ENCODE results near the gene CFAP43. TPM values are rescaled to one million over a fixed set of nuclear protein-coding genes. Genes with fewer than 3 reads are reported as not detected.
A peak's percentile ranks its signal among the peaks of the same experiment; 100 is the strongest.
"Not testable (repeated sequence)": the region's sequence is repeated elsewhere in the genome, so short reads cannot be mapped to it uniquely, and the experiment has no call there.

CFAP43 gene
- total and polyA plus RNA-seq, 4 donors: 0.10 to 0.33 (median 0.15) TPM

GRCh38 chr10:104251443-104251842 lies 19.3 kb upstream of the CFAP43 start (continued):
- TF ChIP-seq, protein P1, sequence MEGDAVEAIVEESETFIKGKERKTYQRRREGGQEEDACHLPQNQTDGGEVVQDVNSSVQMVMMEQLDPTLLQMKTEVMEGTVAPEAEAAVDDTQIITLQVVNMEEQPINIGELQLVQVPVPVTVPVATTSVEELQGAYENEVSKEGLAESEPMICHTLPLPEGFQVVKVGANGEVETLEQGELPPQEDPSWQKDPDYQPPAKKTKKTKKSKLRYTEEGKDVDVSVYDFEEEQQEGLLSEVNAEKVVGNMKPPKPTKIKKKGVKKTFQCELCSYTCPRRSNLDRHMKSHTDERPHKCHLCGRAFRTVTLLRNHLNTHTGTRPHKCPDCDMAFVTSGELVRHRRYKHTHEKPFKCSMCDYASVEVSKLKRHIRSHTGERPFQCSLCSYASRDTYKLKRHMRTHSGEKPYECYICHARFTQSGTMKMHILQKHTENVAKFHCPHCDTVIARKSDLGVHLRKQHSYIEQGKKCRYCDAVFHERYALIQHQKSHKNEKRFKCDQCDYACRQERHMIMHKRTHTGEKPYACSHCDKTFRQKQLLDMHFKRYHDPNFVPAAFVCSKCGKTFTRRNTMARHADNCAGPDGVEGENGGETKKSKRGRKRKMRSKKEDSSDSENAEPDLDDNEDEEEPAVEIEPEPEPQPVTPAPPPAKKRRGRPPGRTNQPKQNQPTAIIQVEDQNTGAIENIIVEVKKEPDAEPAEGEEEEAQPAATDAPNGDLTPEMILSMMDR (IDR thresholded peaks at IDR 0.05; ENCODE audit: low read depth, low read length, missing input control): no peak
- TF ChIP-seq YY1 (IDR thresholded peaks at IDR 0.05) (no peak), RAD21 (IDR thresholded peaks at IDR 0.05) (no peak), EGR1 (IDR thresholded peaks at IDR 0.05; ENCODE audit: low read depth in 2 of 2) (no peak), RXRA (IDR thresholded peaks at IDR 0.05) (no peak), FOXA2 (IDR thresholded peaks at IDR 0.05) (no peak), NR2F2 (IDR thresholded peaks at IDR 0.05) (no peak)
- TF ChIP-seq, protein P2, sequence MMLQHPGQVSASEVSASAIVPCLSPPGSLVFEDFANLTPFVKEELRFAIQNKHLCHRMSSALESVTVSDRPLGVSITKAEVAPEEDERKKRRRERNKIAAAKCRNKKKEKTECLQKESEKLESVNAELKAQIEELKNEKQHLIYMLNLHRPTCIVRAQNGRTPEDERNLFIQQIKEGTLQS (IDR thresholded peaks at IDR 0.05): no peak

- H3K9me3 ChIP-seq (ENCODE audit: control insufficient read depth in 4 of 4, low read length in 3 of 4): no peaks in the 10 kb centered on the region
These were observed 18.2 kb upstream of the CFAP43 start for GRCh38 chr10:104250371-104250770.

GRCh38 chr10:104248931-104249330 lies 16.8 kb upstream of the CFAP43 start:
- not testable (repeated sequence) for H3K9ac ChIP-seq (ENCODE audit: low read depth in 1 of 2, low read length in 2 of 2); H3K9me3 ChIP-seq (ENCODE audit: control insufficient read depth in 4 of 4, low read length in 3 of 4); H3K4me3 ChIP-seq (ENCODE audit: low read depth in 1 of 3, low read length in 3 of 3); H3K27me3 ChIP-seq (ENCODE audit: control insufficient read depth in 4 of 4, insufficient read depth in 4 of 4, low read length in 3 of 4); H3K27ac ChIP-seq (ENCODE audit: low read depth in 1 of 2, low read length in 2 of 2); DNase-seq (ENCODE audit: low spot score); H3K36me3 ChIP-seq (ENCODE audit: control insufficient read depth in 4 of 4, insufficient read depth in 3 of 4, low read depth in 1 of 4, low read length in 3 of 4)
- peaks cover 0 to 26% (median 15%) of the 10 kb centered on the region in 4 donors for H3K4me1 ChIP-seq (ENCODE audit: control insufficient read depth in 4 of 4, insufficient read depth in 4 of 4, low read length in 3 of 4)
- 94% methylated on average over 11 of the region's 11 CpGs for WGBS

More at GRCh38 chr10:104250371-104250770, 18.2 kb upstream of the CFAP43 start:
- Histone ChIP-seq H3K4me3 (ENCODE audit: low read depth in 1 of 3, low read length in 3 of 3) (no peak overlapping the region), H3K27ac (ENCODE audit: low read depth in 1 of 2, low read length in 2 of 2) (no peak overlapping the region), H3K36me3 (ENCODE audit: control insufficient read depth in 4 of 4, insufficient read depth in 3 of 4, low read depth in 1 of 4, low read length in 3 of 4) (no peaks in the 10 kb centered on the region), H3K9ac (ENCODE audit: low read depth in 1 of 2, low read length in 2 of 2) (no peak overlapping the region), H3K27me3 (ENCODE audit: control insufficient read depth in 4 of 4, insufficient read depth in 4 of 4, low read length in 3 of 4) (no peaks in the 10 kb centered on the region), H3K4me1 (ENCODE audit: control insufficient read depth in 4 of 4, insufficient read depth in 4 of 4, low read length in 3 of 4) (peaks cover 4 to 31% (median 19%) of the 10 kb centered on the region in 4 donors)
- no peak for TF ChIP-seq HNF4G (IDR thresholded peaks at IDR 0.05)
- peak in 1 of 2 donors; percentile 29 for TF ChIP-seq HNF4A (conservative IDR thresholded peaks at IDR 0.05)
- WGBS: 24% methylated on average over 1 of the region's 1 CpG
- no peak for DNase-seq (ENCODE audit: low spot score)

DNA sequence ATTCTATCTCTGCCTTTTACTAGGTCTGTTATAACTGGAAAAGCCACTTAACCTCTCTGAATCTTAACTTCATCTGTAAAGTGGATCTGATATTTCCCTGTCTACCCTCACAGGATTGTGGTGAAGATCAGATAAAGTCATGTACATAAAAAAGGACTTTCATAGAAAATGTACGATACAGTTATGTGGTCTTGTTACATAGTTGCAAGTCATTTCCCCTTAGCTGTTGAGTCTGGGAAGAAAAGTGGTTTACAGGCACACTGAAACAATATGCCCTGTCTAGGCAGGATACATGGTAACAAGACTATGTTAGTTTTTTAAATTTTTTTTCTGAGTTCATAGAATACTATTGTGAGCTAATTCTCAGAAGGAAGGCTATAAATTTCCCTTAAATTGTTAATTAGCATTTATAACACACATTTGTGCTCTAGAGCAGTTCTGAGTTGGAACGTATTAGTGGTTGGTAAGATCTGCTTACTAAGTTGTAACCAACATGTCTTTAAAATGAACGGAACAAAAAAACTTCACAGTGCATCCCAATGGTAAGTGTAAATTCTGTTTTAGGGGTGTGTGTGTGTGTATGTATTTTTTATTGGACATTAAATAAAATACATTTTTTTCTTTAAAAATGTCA lies 15.5 kb upstream of the CFAP43 start:
- H3K4me1 ChIP-seq (ENCODE audit: control insufficient read depth in 4 of 4, insufficient read depth in 4 of 4, low read length in 3 of 4): peaks cover 0 to 13% (median 3%) of the 10 kb centered on the region in 4 donors
- H3K4me3 ChIP-seq (ENCODE audit: low read depth in 1 of 3, low read length in 3 of 3): no peak overlapping the region
- H3K27me3 ChIP-seq (ENCODE audit: control insufficient read depth in 4 of 4, insufficient read depth in 4 of 4, low read length in 3 of 4): no peaks in the 10 kb centered on the region
- H3K9me3 ChIP-seq (ENCODE audit: control insufficient read depth in 4 of 4, low read length in 3 of 4): no peaks in the 10 kb centered on the region
- H3K9ac ChIP-seq (ENCODE audit: low read depth in 1 of 2, low read length in 2 of 2): no peak overlapping the region
- H3K36me3 ChIP-seq (ENCODE audit: control insufficient read depth in 4 of 4, insufficient read depth in 3 of 4, low read depth in 1 of 4, low read length in 3 of 4): no peaks in the 10 kb centered on the region
- 84% methylated on average over 3 of the region's 3 CpGs for WGBS
- DNase-seq (ENCODE audit: low spot score): no peak
- TF ChIP-seq, protein P1 (IDR thresholded peaks at IDR 0.05; ENCODE audit: low read depth, low read length, missing input control): no peak
- TF ChIP-seq FOXA1 (IDR thresholded peaks at IDR 0.05) (no peak), HNF4G (IDR thresholded peaks at IDR 0.05) (no peak)
- H3K27ac ChIP-seq (ENCODE audit: low read depth in 1 of 2, low read length in 2 of 2): no peak overlapping the region

Data from liver (tissue), 9 donors.